OCI-LY1 (cell line): Measurements from ENCODE around the gene STX18.

ENCODE experiments used
- EZH2 ChIP-seq: fragments of 200-600 bp; sonication (generic), shearing (Covaris generic); IDR thresholded peaks from 2 replicates; pipeline ENCODE4 v1.8.0; 2017; ENCODE audit warnings: borderline replicate concordance, mixed run types, mild to moderate bottlenecking, antibody characterized with exemption, low read length, moderate library complexity, mixed read lengths
- TF ChIP-seq, protein P1 (sequence below): fragments of 200-600 bp; sonication (generic), shearing (Covaris generic); IDR thresholded peaks from 2 replicates; pipeline ENCODE4 v1.5.1; 2017; ENCODE audit warnings: mild to moderate bottlenecking, antibody characterized with exemption, low read length, moderate library complexity, mixed read lengths

DNA sequence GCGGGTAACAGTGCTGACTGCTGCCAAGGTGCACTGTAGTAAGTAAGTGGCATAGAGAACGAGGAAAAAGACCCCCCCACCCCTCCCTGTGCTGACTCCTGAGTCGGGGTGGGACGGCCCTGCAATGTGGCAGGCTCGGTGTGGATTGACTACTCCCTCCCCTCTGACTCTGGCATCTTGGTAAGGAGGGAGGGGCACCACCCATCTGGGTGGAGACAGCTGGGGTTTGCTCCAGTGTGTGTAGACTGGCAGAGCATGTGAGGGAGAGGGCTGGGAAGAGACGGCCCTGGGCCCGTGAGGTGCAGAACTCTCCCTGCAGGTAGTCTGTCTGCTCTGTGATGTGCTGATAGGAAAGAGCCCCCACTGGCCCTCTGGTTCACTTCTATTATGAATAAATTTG, 124.0 kb downstream of the STX18 start:
- TF ChIP-seq, protein P1, sequence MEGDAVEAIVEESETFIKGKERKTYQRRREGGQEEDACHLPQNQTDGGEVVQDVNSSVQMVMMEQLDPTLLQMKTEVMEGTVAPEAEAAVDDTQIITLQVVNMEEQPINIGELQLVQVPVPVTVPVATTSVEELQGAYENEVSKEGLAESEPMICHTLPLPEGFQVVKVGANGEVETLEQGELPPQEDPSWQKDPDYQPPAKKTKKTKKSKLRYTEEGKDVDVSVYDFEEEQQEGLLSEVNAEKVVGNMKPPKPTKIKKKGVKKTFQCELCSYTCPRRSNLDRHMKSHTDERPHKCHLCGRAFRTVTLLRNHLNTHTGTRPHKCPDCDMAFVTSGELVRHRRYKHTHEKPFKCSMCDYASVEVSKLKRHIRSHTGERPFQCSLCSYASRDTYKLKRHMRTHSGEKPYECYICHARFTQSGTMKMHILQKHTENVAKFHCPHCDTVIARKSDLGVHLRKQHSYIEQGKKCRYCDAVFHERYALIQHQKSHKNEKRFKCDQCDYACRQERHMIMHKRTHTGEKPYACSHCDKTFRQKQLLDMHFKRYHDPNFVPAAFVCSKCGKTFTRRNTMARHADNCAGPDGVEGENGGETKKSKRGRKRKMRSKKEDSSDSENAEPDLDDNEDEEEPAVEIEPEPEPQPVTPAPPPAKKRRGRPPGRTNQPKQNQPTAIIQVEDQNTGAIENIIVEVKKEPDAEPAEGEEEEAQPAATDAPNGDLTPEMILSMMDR: no peak
- TF ChIP-seq EZH2: no peak
